Measurements from ENCODE around the gene GALNT17. TPM values are rescaled to one million over a fixed set of nuclear protein-coding genes. Genes with fewer than 3 reads are reported as not detected.

Gene GALNT17
- total RNA-seq, 1 donor, result 0.36 TPM

DNA sequence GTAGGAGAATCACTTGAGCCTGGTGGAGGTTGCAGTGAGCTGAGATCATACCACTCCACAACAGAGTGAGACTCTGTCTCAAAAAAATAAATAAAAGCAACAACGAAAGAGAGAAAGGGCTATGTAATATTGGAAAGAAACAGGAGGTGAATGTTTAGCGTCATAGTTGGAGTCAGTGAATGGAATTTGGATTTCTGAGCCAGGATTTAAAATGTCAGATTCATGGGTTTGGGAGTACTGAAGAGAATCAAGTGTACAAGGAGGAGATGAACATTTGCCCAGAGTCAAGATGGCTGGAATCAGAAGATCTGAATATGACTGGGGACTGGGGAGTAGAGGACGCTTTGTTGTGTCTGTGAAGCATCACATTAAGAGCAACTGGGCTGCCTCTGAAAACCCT lies 366.4 kb downstream of the GALNT17 start:
- Histone ChIP-seq H3K27me3 (ENCODE audit: insufficient read depth, low read length) (no peaks in the 10 kb centered on the region), H2AFZ (ENCODE audit: low read length) (no peak overlapping the region), H3K27ac (ENCODE audit: low read depth, low read length) (no peak overlapping the region), H3K36me3 (ENCODE audit: insufficient read depth, low read length) (no peaks in the 10 kb centered on the region), H3K79me2 (ENCODE audit: insufficient read depth, low read length) (no peaks in the 10 kb centered on the region), H3K4me1 (ENCODE audit: insufficient read depth, low read length) (no peaks in the 10 kb centered on the region), H3K4me3 (ENCODE audit: insufficient read depth, low read length) (no peak overlapping the region), H4K20me1 (ENCODE audit: insufficient read depth, low read length) (no peaks in the 10 kb centered on the region), H3K4me2 (ENCODE audit: insufficient read depth, low read length) (no peak overlapping the region), H3K9me3 (ENCODE audit: low read depth, low read length) (no peaks in the 10 kb centered on the region)
- DNase-seq (ENCODE audit: insufficient read length, low spot score, missing footprints), result no peak
- TF ChIP-seq CTCF (IDR thresholded peaks at IDR 0.05; ENCODE audit: extremely low read depth, low read depth, low read length), result no peak

- no peaks in the 10 kb centered on the region for H3K9me3 ChIP-seq (ENCODE audit: low read depth, low read length)
- no peaks in the 10 kb centered on the region for H4K20me1 ChIP-seq (ENCODE audit: insufficient read depth, low read length)
- TF ChIP-seq CTCF (IDR thresholded peaks at IDR 0.05; ENCODE audit: extremely low read depth, low read depth, low read length), result no peak
- H3K4me1 ChIP-seq (ENCODE audit: insufficient read depth, low read length), result no peaks in the 10 kb centered on the region
- no peaks in the 10 kb centered on the region for H3K27me3 ChIP-seq (ENCODE audit: insufficient read depth, low read length)
- no peak for DNase-seq (ENCODE audit: insufficient read length, low spot score, missing footprints)
- no peaks in the 10 kb centered on the region for H3K79me2 ChIP-seq (ENCODE audit: insufficient read depth, low read length)
- no peak overlapping the region for H3K27ac ChIP-seq (ENCODE audit: low read depth, low read length)
- H3K4me2 ChIP-seq (ENCODE audit: insufficient read depth, low read length), result no peak overlapping the region
- H3K36me3 ChIP-seq (ENCODE audit: insufficient read depth, low read length), result no peaks in the 10 kb centered on the region
- no peak overlapping the region for H2AFZ ChIP-seq (ENCODE audit: low read length)
- no peak overlapping the region for H3K4me3 ChIP-seq (ENCODE audit: insufficient read depth, low read length)
These were observed 372.9 kb downstream of the GALNT17 start for GRCh38 chr7:71504697-71505441.

GRCh38 chr7:71506822-71507221 lies 374.9 kb downstream of the GALNT17 start:
- no peak overlapping the region for H2AFZ ChIP-seq (ENCODE audit: low read length)
- no peak for DNase-seq (ENCODE audit: insufficient read length, low spot score, missing footprints)
- H4K20me1 ChIP-seq (ENCODE audit: insufficient read depth, low read length), result no peaks in the 10 kb centered on the region
- H3K4me1 ChIP-seq (ENCODE audit: insufficient read depth, low read length), result no peaks in the 10 kb centered on the region
- H3K4me3 ChIP-seq (ENCODE audit: insufficient read depth, low read length), result no peak overlapping the region
- no peak overlapping the region for H3K4me2 ChIP-seq (ENCODE audit: insufficient read depth, low read length)
- TF ChIP-seq CTCF (IDR thresholded peaks at IDR 0.05; ENCODE audit: extremely low read depth, low read depth, low read length), result no peak
- H3K27me3 ChIP-seq (ENCODE audit: insufficient read depth, low read length), result no peaks in the 10 kb centered on the region
- no peak overlapping the region for H3K27ac ChIP-seq (ENCODE audit: low read depth, low read length)
- H3K36me3 ChIP-seq (ENCODE audit: insufficient read depth, low read length), result no peaks in the 10 kb centered on the region
- no peaks in the 10 kb centered on the region for H3K79me2 ChIP-seq (ENCODE audit: insufficient read depth, low read length)
- no peaks in the 10 kb centered on the region for H3K9me3 ChIP-seq (ENCODE audit: low read depth, low read length)

DNA sequence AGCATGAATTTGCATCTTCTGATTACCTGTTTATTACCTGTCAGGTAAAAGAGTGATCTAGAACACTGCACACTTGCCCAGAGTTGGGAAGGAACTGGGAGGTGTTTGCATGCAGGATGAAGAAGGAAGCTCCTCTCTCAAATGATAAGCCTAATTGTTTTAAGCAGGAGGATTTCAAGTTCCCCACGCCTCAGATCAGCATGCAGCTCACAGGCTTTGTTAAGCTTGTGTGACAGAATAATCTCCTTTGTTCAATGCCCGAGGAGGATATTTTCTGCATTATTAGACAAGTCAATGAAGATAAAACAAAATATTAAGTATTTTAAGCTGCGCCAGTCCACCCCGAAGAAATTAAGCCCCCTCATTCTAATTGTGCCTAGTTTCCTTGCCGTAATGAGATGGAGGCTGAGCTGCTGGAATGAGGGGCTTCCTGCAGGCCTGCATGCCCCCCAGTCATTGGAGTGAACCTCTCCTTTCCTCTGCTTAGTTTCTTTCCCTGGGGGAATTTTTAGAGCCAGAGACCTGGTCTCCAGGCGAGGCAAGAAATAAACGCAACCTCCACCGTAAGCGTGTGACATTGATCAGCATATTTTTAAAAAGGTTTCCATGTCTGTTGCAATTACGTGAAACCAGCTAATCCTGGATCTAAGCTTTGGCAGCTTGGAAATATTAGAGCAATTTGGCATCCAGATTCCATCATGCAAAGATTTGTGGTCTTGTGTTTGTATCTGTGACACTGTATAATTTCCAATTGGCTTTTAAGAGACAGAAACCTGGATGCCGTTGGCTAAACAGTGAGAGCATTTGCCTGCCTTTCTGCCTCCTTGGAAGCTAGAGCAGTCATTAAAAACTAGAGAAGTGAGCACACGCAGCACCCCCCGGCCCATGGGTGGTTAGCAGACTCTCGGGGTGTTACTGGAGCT lies 376.0 kb downstream of the GALNT17 start:
- H4K20me1 ChIP-seq (ENCODE audit: insufficient read depth, low read length), result no peaks in the 10 kb centered on the region
- H3K36me3 ChIP-seq (ENCODE audit: insufficient read depth, low read length), result no peaks in the 10 kb centered on the region
- H3K79me2 ChIP-seq (ENCODE audit: insufficient read depth, low read length), result no peaks in the 10 kb centered on the region
- no peaks in the 10 kb centered on the region for H3K27me3 ChIP-seq (ENCODE audit: insufficient read depth, low read length)
- H3K4me2 ChIP-seq (ENCODE audit: insufficient read depth, low read length), result no peak overlapping the region
- no peaks in the 10 kb centered on the region for H3K4me1 ChIP-seq (ENCODE audit: insufficient read depth, low read length)
- DNase-seq (ENCODE audit: insufficient read length, low spot score, missing footprints), result no peak
- no peak overlapping the region for H2AFZ ChIP-seq (ENCODE audit: low read length)
- H3K4me3 ChIP-seq (ENCODE audit: insufficient read depth, low read length), result no peak overlapping the region
- H3K27ac ChIP-seq (ENCODE audit: low read depth, low read length), result no peak overlapping the region
- TF ChIP-seq CTCF (IDR thresholded peaks at IDR 0.05; ENCODE audit: extremely low read depth, low read depth, low read length), result no peak
- no peaks in the 10 kb centered on the region for H3K9me3 ChIP-seq (ENCODE audit: low read depth, low read length)
